HepG2 (cell line): ENCODE results near the gene STAP2. TPM values are rescaled to one million over a fixed set of nuclear protein-coding genes. Genes with fewer than 3 reads are reported as not detected.

Experiments used
- ATAC-seq: fragments of 200-7000 bp; cut with Tn5 transposase; 3 replicates; pipeline ENCODE4 v1.9.1; 2020; ENCODE audit warnings: mild to moderate bottlenecking, moderate library complexity
- BruUV-seq: library from RNA; stranded (reverse); fragments of 400-500 nt; replicated peaks from 2 replicates; lab custom pipeline; 2021; lab: Mats Ljungman, UMichigan
- CTCF ChIA-PET: fragments of 300-600 bp; formaldehyde crosslinking; extraction: SDS; loops from one replicate; lab custom pipeline; 2021; ENCODE audit warnings: low total read pairs, inconsistent platforms, low intra/inter-chr PET ratio; lab: Yijun Ruan, JAX
- POLR2A ChIA-PET: fragments of 350-600 bp; sonication (Branson Sonifier 250); formaldehyde crosslinking; loops from one replicate; lab custom pipeline; 2020; ENCODE audit warnings: antibody characterized with exemption, inconsistent platforms; lab: Yijun Ruan, JAX
- DNase-seq: peaks from one replicate; pipeline ENCODE4 v3.0.0-alpha.2; 2015; ENCODE audit warnings: low spot score
- FAIRE-seq: peaks from 3 replicates; lab custom pipeline; 2011; peaks lifted over from hg19 to GRCh38; lab: Jason Lieb, UNC
- H2AFZ ChIP-seq: one replicate; pipeline ENCODE4 v1.6.1; 2011; ENCODE audit warnings: low read length, inconsistent platforms
- H3K27ac ChIP-seq: fragments of 300-600 bp; 3 replicates; pipeline ENCODE4 v1.8.0; 2011; ENCODE audit warnings: mixed run types, mild to moderate bottlenecking, mixed read lengths, low read length, inconsistent platforms; ENCODE audit not compliant: insufficient read depth; ENCODE audit errors: extremely low read length
- H3K27me3 ChIP-seq, 2 experiments: fragments of 200-600 bp in 1 of 2; 2 replicates in 1 of 2; 3 replicates in 1 of 2; pipeline versions ENCODE4 v1.6.0 to v1.8.0; 2011; ENCODE audit warnings: low read length in 2 of 2, mild to moderate bottlenecking in 2 of 2, moderate library complexity in 2 of 2, inconsistent platforms in 1 of 2; ENCODE audit not compliant: insufficient read depth in 2 of 2, control insufficient read depth in 1 of 2
- H3K36me3 ChIP-seq, 2 experiments: fragments of 200-600 bp in 1 of 2; replicated peaks in 1 of 2; 2 replicates in 1 of 2; 3 replicates in 1 of 2; pipeline versions ENCODE4 v1.5.1 to v1.8.0; 2011; ENCODE audit warnings: low read length in 2 of 2, inconsistent platforms in 1 of 2; ENCODE audit not compliant: insufficient read depth in 2 of 2, control insufficient read depth in 1 of 2
- H3K4me1 ChIP-seq: 2 replicates; pipeline ENCODE4 v1.5.1; 2012; ENCODE audit warnings: low read length, inconsistent platforms; ENCODE audit not compliant: insufficient read depth
- H3K4me2 ChIP-seq: 2 replicates; pipeline ENCODE4 v1.6.0; 2011; ENCODE audit warnings: low read depth, low read length, inconsistent platforms
- H3K4me3 ChIP-seq, 3 experiments: fragments of 200-600 bp in 1 of 3; sonication (generic), shearing (Covaris generic) in 1 of 3; replicated peaks in 1 of 3; 2 replicates each; pipeline ENCODE4 v1.5.1; 2011 to 2016; ENCODE audit warnings: low read length in 3 of 3, inconsistent platforms in 2 of 3, low read depth in 2 of 3, mild to moderate bottlenecking in 2 of 3, control low read depth in 1 of 3, mixed read lengths in 1 of 3; ENCODE audit not compliant: insufficient read depth in 1 of 3
- H3K79me2 ChIP-seq: one replicate; pipeline ENCODE4 v1.6.1; 2011; ENCODE audit warnings: low read length, inconsistent platforms; ENCODE audit not compliant: insufficient read depth
- H3K9ac ChIP-seq: 2 replicates; pipeline ENCODE4 v1.6.0; 2011; ENCODE audit warnings: mild to moderate bottlenecking, low read depth, low read length, inconsistent platforms; ENCODE audit not compliant: insufficient read depth
- H3K9me3 ChIP-seq: 2 replicates; pipeline ENCODE4 v1.5.1; 2012; ENCODE audit warnings: mild to moderate bottlenecking, low read length
- H4K20me1 ChIP-seq: 2 replicates; pipeline ENCODE4 v1.6.0; 2011; ENCODE audit warnings: inconsistent platforms, mild to moderate bottlenecking, low read length, moderate library complexity; ENCODE audit not compliant: insufficient read depth
- ETV6 ChIP-seq: sonication (generic); formaldehyde crosslinking; conservative IDR thresholded peaks from 2 replicates; pipeline ENCODE4 v1.4.0; 2020; ENCODE audit warnings: missing genetic modification reagents
- HNRNPL ChIP-seq: fragments of 200-400 bp; formaldehyde crosslinking; IDR thresholded peaks from 2 replicates; pipeline ENCODE4 v1.6.1; 2017; ENCODE audit warnings: mild to moderate bottlenecking, low read depth, low read length
- KAT8 ChIP-seq: IDR thresholded peaks from 2 replicates; pipeline ENCODE4 v1.6.1; 2016; ENCODE audit warnings: missing genetic modification reagents, missing compliant biosample characterization
- KDM6A ChIP-seq: IDR thresholded peaks from 2 replicates; pipeline ENCODE4 v1.6.1; 2016; ENCODE audit warnings: low read depth
- MZF1 ChIP-seq: sonication (generic); formaldehyde crosslinking; IDR thresholded peaks from 2 replicates; pipeline ENCODE4 v1.8.1; 2023; ENCODE audit warnings: mild to moderate bottlenecking, missing genetic modification reagents, borderline replicate concordance
- PHF5A ChIP-seq: IDR thresholded peaks from one replicate; pipeline ENCODE4 v1.6.1; 2018; ENCODE audit warnings: low read depth, missing genetic modification reagents; ENCODE audit not compliant: unreplicated experiment
- SMAD1 ChIP-seq: sonication (generic); formaldehyde crosslinking; IDR thresholded peaks from 2 replicates; pipeline ENCODE4 v1.4.0; 2020; ENCODE audit warnings: missing genetic modification reagents, low read depth, mild to moderate bottlenecking, borderline replicate concordance
- TRIM24 ChIP-seq: sonication (generic); formaldehyde crosslinking; IDR thresholded peaks from 2 replicates; pipeline ENCODE4 v1.8.0; 2022; ENCODE audit warnings: mild to moderate bottlenecking, missing genetic modification reagents
- ZBTB3 ChIP-seq: sonication (generic); formaldehyde crosslinking; IDR thresholded peaks from 2 replicates; pipeline ENCODE4 v1.4.0; 2020; ENCODE audit warnings: low read depth, mild to moderate bottlenecking, moderate library complexity, missing genetic modification reagents, borderline replicate concordance
- ZNF20 ChIP-seq: sonication (generic); formaldehyde crosslinking; IDR thresholded peaks from 2 replicates; pipeline ENCODE4 v1.4.0; 2020; ENCODE audit warnings: mild to moderate bottlenecking, moderate library complexity, missing genetic modification reagents
- ZNF382 ChIP-seq: sonication (generic); formaldehyde crosslinking; IDR thresholded peaks from 2 replicates; pipeline ENCODE4 v1.5.0; 2020; ENCODE audit warnings: missing genetic modification reagents, mild to moderate bottlenecking, borderline replicate concordance
- ZNF598 ChIP-seq: sonication (generic); formaldehyde crosslinking; IDR thresholded peaks from 2 replicates; pipeline ENCODE4 v1.5.1; 2020; ENCODE audit warnings: mild to moderate bottlenecking, missing genetic modification reagents, borderline replicate concordance
- ZNF678 ChIP-seq: sonication (generic); formaldehyde crosslinking; IDR thresholded peaks from 2 replicates; pipeline ENCODE4 v1.4.0; 2020; ENCODE audit warnings: mild to moderate bottlenecking, missing genetic modification reagents
- ZNF768 ChIP-seq: sonication (generic); formaldehyde crosslinking; IDR thresholded peaks from 2 replicates; pipeline ENCODE4 v1.4.0; 2020; ENCODE audit warnings: missing genetic modification reagents
- WGBS: methylation state at CpG from one replicate; pipeline ENCODE4 v1.1.6; 2017; ENCODE audit warnings: low lambda C conversion rate; 5-methylcytosine and 5-hydroxymethylcytosine counted together
- in situ Hi-C: cut with HindIII; loops from 2 replicates; pipeline ENCODE4 v1.10.0; 2017; ENCODE audit warnings: low pct_unique_long_range_greater_than_20kb; ENCODE audit not compliant: extremely low pct_ligation_motif_present
- intact Hi-C: fragments of 100-400 bp; cut with micrococcal nuclease; formaldehyde crosslinking; loops from one replicate; pipeline ENCODE4 v1.10.0; 2022; ENCODE audit not compliant: unreplicated experiment
- polyA plus RNA-seq, 8 experiments: library from polyadenylated mRNA; depleted of rRNA in 3 of 8; stranded (reverse) in 7 of 8; unstranded in 1 of 8; fragments of >200 nt; fragmentation: Illumina TruSeq in 4 of 8; extraction: Trizol in 4 of 8; gene quantifications; 2 replicates each; pipeline versions ENCODE4 v1.2.1 to v1.2.3, GENCODE V29; 2011 to 2016; ENCODE audit warnings: low read depth in 4 of 8, missing spikeins in 1 of 8, mixed read lengths in 1 of 8; ENCODE audit not compliant: insufficient read depth in 1 of 8
- total RNA-seq, 5 experiments: library from RNA; depleted of rRNA; stranded (reverse); fragments of >200 nt; fragmentation: Illumina TruSeq; extraction: Trizol; gene quantifications; 2 replicates each; pipeline ENCODE4 v1.2.3, GENCODE V29; 2016; ENCODE audit warnings: low read depth in 1 of 5
- TF ChIP-seq, protein P1 (sequence below): sonication (generic); formaldehyde crosslinking; IDR thresholded peaks from 2 replicates; pipeline ENCODE4 v1.4.0; 2020; ENCODE audit warnings: mild to moderate bottlenecking, missing genetic modification reagents
- TF ChIP-seq, protein P2 (sequence below): sonication (generic); formaldehyde crosslinking; IDR thresholded peaks from 2 replicates; pipeline ENCODE4 v1.4.0; 2020; ENCODE audit warnings: missing genetic modification reagents

The STAP2 gene
- total and polyA plus RNA-seq, 2 of the 13 experiments (the other 11 are each of a cell fraction or from before 2014, with no cell fraction given), result 39.0 to 43.7 TPM

DNA sequence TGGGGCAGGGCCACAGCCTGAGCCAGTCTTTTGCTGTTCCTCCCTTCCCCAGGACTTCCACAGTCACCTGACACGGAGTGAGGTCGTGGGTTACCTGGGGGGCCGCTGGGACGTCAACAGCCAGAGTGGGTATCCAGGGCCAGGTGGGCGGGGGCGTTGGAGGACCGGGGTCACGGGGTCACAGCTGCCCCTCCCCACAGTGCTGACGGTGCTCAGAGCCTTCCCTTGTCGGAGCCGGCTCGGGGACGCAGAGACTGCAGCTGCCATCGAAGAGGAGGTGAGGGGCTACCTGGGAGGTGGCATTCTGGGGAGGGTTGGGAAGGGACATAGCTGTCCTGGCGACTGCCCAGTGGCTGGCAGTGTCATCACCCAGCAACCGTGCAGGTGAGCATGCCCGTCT, 16.3 kb upstream of the STAP2 start:
- CTCF ChIA-PET, result no interaction called here
- no peaks in the 10 kb centered on the region for H4K20me1 ChIP-seq
- no TSS peak for BruUV-seq
- H3K27ac ChIP-seq, result no peak overlapping the region
- no peak overlapping the region for H3K4me3 ChIP-seq
- in situ Hi-C loops (loop anchor here (5.0 kb wide), 1 partner anchor 88 kb away; no protein-coding TSS in a partner anchor), intact Hi-C loops (no loop called here)
- ATAC-seq, result no peak
- 94% methylated on average over 13 of the region's 17 CpGs for WGBS
- H3K9me3 ChIP-seq, result no peaks in the 10 kb centered on the region
- peaks cover 4 to 11% of the 10 kb centered on the region in 2 experiments; a peak in 3 of 5 replicates for H3K36me3 ChIP-seq
- H2AFZ ChIP-seq, result no peak overlapping the region
- DNase-seq, result no peak
- H3K27me3 ChIP-seq, result no peaks in the 10 kb centered on the region
- POLR2A ChIA-PET, result interaction anchor here (1.5 kb wide), 1 partner anchor 21 kb away, joined by 3 read pairs; no protein-coding TSS in a partner anchor
- H3K9ac ChIP-seq, result no peak overlapping the region
- TF ChIP-seq TRIM24 (no peak), ZNF20 (CRISPR knock-in tag) (no peak), ZBTB3 (CRISPR knock-in tag) (no peak), ZNF382 (no peak), ZNF678 (CRISPR knock-in tag) (no peak), ETV6 (CRISPR knock-in tag) (no peak), KDM6A (CRISPR knock-in tag) (no peak), MZF1 (CRISPR knock-in tag) (no peak), ZNF768 (CRISPR knock-in tag) (no peak), SMAD1 (CRISPR knock-in tag) (no peak), HNRNPL (no peak), PHF5A (CRISPR knock-in tag) (no peak), KAT8 (no peak), ZNF598 (CRISPR knock-in tag) (no peak)
- TF ChIP-seq, protein P1, sequence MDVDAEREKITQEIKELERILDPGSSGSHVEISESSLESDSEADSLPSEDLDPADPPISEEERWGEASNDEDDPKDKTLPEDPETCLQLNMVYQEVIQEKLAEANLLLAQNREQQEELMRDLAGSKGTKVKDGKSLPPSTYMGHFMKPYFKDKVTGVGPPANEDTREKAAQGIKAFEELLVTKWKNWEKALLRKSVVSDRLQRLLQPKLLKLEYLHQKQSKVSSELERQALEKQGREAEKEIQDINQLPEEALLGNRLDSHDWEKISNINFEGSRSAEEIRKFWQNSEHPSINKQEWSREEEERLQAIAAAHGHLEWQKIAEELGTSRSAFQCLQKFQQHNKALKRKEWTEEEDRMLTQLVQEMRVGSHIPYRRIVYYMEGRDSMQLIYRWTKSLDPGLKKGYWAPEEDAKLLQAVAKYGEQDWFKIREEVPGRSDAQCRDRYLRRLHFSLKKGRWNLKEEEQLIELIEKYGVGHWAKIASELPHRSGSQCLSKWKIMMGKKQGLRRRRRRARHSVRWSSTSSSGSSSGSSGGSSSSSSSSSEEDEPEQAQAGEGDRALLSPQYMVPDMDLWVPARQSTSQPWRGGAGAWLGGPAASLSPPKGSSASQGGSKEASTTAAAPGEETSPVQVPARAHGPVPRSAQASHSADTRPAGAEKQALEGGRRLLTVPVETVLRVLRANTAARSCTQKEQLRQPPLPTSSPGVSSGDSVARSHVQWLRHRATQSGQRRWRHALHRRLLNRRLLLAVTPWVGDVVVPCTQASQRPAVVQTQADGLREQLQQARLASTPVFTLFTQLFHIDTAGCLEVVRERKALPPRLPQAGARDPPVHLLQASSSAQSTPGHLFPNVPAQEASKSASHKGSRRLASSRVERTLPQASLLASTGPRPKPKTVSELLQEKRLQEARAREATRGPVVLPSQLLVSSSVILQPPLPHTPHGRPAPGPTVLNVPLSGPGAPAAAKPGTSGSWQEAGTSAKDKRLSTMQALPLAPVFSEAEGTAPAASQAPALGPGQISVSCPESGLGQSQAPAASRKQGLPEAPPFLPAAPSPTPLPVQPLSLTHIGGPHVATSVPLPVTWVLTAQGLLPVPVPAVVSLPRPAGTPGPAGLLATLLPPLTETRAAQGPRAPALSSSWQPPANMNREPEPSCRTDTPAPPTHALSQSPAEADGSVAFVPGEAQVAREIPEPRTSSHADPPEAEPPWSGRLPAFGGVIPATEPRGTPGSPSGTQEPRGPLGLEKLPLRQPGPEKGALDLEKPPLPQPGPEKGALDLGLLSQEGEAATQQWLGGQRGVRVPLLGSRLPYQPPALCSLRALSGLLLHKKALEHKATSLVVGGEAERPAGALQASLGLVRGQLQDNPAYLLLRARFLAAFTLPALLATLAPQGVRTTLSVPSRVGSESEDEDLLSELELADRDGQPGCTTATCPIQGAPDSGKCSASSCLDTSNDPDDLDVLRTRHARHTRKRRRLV (CRISPR knock-in tag), result no peak
- TF ChIP-seq, protein P2, sequence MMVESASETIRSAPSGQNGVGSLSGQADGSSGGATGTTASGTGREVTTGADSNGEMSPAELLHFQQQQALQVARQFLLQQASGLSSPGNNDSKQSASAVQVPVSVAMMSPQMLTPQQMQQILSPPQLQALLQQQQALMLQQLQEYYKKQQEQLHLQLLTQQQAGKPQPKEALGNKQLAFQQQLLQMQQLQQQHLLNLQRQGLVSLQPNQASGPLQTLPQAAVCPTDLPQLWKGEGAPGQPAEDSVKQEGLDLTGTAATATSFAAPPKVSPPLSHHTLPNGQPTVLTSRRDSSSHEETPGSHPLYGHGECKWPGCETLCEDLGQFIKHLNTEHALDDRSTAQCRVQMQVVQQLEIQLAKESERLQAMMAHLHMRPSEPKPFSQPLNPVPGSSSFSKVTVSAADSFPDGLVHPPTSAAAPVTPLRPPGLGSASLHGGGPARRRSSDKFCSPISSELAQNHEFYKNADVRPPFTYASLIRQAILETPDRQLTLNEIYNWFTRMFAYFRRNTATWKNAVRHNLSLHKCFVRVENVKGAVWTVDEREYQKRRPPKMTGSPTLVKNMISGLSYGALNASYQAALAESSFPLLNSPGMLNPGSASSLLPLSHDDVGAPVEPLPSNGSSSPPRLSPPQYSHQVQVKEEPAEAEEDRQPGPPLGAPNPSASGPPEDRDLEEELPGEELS (CRISPR knock-in tag), result no peak
- no peaks in the 10 kb centered on the region for H3K79me2 ChIP-seq
- H3K4me1 ChIP-seq, result no peaks in the 10 kb centered on the region
- FAIRE-seq, result no peak
- no peak overlapping the region for H3K4me2 ChIP-seq
